OCI-LY1 (cell line): ENCODE measurements around the gene ITGA6.

ENCODE experiments used
- H2AFZ ChIP-seq: fragments of 200-600 bp; sonication (generic), shearing (Covaris generic); 2 replicates; pipeline ENCODE4 v1.6.0; 2014; ENCODE audit warnings: antibody characterized with exemption, mild to moderate bottlenecking, low read length
- H3F3A ChIP-seq: fragments of 200-600 bp; sonication (generic), shearing (Covaris generic); 2 replicates; pipeline ENCODE4 v1.6.0; 2014; ENCODE audit warnings: mild to moderate bottlenecking, antibody characterized with exemption, low read length, moderate library complexity; ENCODE audit not compliant: insufficient read depth
- H3K27ac ChIP-seq: fragments of 200-600 bp; sonication (generic); 2 replicates; pipeline ENCODE4 v1.5.1; 2014; ENCODE audit warnings: low read length, mixed run types, mild to moderate bottlenecking, low read depth; ENCODE audit not compliant: poor library complexity, severe bottlenecking
- H3K27me3 ChIP-seq: fragments of 200-600 bp; sonication (generic); 2 replicates; pipeline ENCODE4 v1.6.0; 2014; ENCODE audit warnings: antibody characterized with exemption, mild to moderate bottlenecking, low read length, moderate library complexity; ENCODE audit not compliant: insufficient read depth
- H3K36me3 ChIP-seq: fragments of 200-600 bp; sonication (generic); 2 replicates; pipeline ENCODE4 v1.6.1; 2014; ENCODE audit warnings: mild to moderate bottlenecking, antibody characterized with exemption, low read length, moderate library complexity, mixed read lengths; ENCODE audit not compliant: insufficient read depth
- H3K4me1 ChIP-seq: fragments of 200-600 bp; sonication (generic); 2 replicates; pipeline ENCODE4 v1.5.1; 2014; ENCODE audit warnings: mild to moderate bottlenecking, low read length, moderate library complexity; ENCODE audit not compliant: insufficient read depth, severe bottlenecking
- H3K4me2 ChIP-seq: fragments of 200-600 bp; sonication (generic), shearing (Covaris generic); 2 replicates; pipeline ENCODE4 v1.6.1; 2014; ENCODE audit warnings: low read length
- H3K4me3 ChIP-seq: fragments of 200-600 bp; sonication (generic); 2 replicates; pipeline ENCODE4 v1.5.1; 2014; ENCODE audit warnings: low read length, low read depth, mild to moderate bottlenecking, mixed read lengths; ENCODE audit not compliant: poor library complexity, severe bottlenecking
- H3K79me2 ChIP-seq: fragments of 200-600 bp; shearing (Covaris generic); 2 replicates; pipeline ENCODE4 v1.6.1; 2016; ENCODE audit warnings: mixed run types, low read length, mixed read lengths; ENCODE audit not compliant: insufficient read depth
- H3K9ac ChIP-seq: fragments of 200-600 bp; sonication (generic), shearing (Covaris generic); 2 replicates; pipeline ENCODE4 v1.6.1; 2014; ENCODE audit warnings: mild to moderate bottlenecking, low read length, mixed read lengths
- H3K9me2 ChIP-seq: fragments of 200-600 bp; sonication (generic), shearing (Covaris generic); 2 replicates; pipeline ENCODE4 v1.6.1; 2014; ENCODE audit warnings: low read depth, mild to moderate bottlenecking, low read length, mixed read lengths
- H3K9me3 ChIP-seq: fragments of 200-600 bp; shearing (Covaris generic); 2 replicates; pipeline ENCODE4 v1.6.1; 2014; ENCODE audit warnings: low read length, mixed read lengths
- H4K20me1 ChIP-seq: fragments of 200-600 bp; sonication (generic), shearing (Covaris generic); 2 replicates; pipeline ENCODE4 v1.6.0; 2016; ENCODE audit warnings: mild to moderate bottlenecking, low read length; ENCODE audit not compliant: insufficient read depth
- EZH2 ChIP-seq: fragments of 200-600 bp; sonication (generic), shearing (Covaris generic); IDR thresholded peaks from 2 replicates; pipeline ENCODE4 v1.8.0; 2017; ENCODE audit warnings: borderline replicate concordance, mixed run types, mild to moderate bottlenecking, antibody characterized with exemption, low read length, moderate library complexity, mixed read lengths
- TF ChIP-seq, protein P1 (sequence below): fragments of 200-600 bp; sonication (generic), shearing (Covaris generic); IDR thresholded peaks from 2 replicates; pipeline ENCODE4 v1.5.1; 2017; ENCODE audit warnings: mild to moderate bottlenecking, antibody characterized with exemption, low read length, moderate library complexity, mixed read lengths

ITGA6 gene

DNA sequence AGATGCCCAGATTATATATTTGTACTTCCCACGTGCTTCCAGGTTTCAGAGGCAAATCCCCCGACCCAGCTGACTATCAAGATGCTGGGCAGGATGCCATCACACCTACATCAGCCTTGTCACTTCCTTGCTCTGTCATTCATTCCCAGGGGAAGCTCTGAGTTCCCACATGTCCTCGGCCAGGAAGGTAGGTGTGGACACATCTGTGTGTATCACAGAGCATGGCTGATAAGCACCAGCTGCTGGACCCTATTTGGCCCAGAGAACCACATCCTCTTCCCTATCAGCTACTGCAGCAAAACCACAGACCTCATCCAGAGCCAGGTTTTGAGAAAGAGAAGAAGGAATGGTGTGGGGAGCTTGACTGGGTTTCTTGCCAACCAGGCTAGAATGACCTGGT lies 31.9 kb upstream of the ITGA6 start:
- Histone ChIP-seq H3K9me2 (no peaks in the 10 kb centered on the region), H4K20me1 (no peaks in the 10 kb centered on the region), H3K27me3 (peaks cover 3% of the 10 kb centered on the region; the same call in 1 of the 2 replicates), H3F3A (no peaks in the 10 kb centered on the region), H3K4me3 (no peak overlapping the region), H3K27ac (no peak overlapping the region), H3K9ac (no peak overlapping the region), H3K9me3 (no peaks in the 10 kb centered on the region), H2AFZ (no peak overlapping the region), H3K4me1 (no peaks in the 10 kb centered on the region), H3K79me2 (no peaks in the 10 kb centered on the region), H3K4me2 (no peak overlapping the region), H3K36me3 (no peaks in the 10 kb centered on the region)
- TF ChIP-seq, protein P1, sequence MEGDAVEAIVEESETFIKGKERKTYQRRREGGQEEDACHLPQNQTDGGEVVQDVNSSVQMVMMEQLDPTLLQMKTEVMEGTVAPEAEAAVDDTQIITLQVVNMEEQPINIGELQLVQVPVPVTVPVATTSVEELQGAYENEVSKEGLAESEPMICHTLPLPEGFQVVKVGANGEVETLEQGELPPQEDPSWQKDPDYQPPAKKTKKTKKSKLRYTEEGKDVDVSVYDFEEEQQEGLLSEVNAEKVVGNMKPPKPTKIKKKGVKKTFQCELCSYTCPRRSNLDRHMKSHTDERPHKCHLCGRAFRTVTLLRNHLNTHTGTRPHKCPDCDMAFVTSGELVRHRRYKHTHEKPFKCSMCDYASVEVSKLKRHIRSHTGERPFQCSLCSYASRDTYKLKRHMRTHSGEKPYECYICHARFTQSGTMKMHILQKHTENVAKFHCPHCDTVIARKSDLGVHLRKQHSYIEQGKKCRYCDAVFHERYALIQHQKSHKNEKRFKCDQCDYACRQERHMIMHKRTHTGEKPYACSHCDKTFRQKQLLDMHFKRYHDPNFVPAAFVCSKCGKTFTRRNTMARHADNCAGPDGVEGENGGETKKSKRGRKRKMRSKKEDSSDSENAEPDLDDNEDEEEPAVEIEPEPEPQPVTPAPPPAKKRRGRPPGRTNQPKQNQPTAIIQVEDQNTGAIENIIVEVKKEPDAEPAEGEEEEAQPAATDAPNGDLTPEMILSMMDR, result no peak
- no peak for TF ChIP-seq EZH2

DNA sequence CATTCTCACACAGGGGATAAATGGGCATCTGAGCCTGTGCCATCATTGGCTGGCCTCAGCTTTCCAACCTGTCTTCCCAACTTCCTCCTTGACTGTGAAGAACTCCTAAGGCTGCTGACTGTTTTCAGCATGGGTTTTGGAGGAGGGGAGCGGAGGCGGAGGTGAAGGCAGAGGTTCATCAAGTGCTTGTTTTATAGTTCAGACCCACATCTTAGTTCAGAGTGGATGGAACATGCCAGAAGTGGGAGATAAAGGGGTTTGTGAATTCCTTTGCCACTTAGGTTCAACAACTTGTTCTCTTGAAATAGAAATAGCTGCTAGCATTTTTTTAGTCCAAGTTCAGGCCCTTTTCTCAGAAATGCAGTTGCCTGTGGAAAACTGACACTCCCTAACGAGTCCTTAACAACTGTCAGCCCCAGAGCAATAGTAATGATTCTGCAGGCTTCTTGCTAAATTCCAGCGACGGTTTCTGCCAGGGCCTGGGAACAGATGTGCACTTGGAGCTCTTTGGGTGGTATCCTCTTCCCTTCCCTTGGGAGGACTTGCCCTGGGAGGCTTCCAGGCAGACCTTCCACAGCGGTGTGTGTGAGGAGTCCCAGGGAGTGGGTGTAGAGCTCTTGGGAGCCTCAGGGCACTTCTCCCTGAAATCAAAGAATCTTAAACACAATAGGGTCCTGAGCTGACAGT lies 30.1 kb upstream of the ITGA6 start:
- no peak overlapping the region for H2AFZ ChIP-seq
- TF ChIP-seq EZH2, result no peak
- TF ChIP-seq, protein P1, result no peak
- H3K27ac ChIP-seq, result no peak overlapping the region
- no peaks in the 10 kb centered on the region for H3K4me1 ChIP-seq
- no peaks in the 10 kb centered on the region for H3K9me3 ChIP-seq
- no peaks in the 10 kb centered on the region for H3K9me2 ChIP-seq
- no peak overlapping the region for H3K9ac ChIP-seq
- H3K4me2 ChIP-seq, result no peak overlapping the region
- H3K36me3 ChIP-seq, result no peaks in the 10 kb centered on the region
- H3K4me3 ChIP-seq, result no peak overlapping the region
- H4K20me1 ChIP-seq, result no peaks in the 10 kb centered on the region
- peaks cover 3% of the 10 kb centered on the region; the same call in 1 of the 2 replicates for H3K27me3 ChIP-seq
- H3F3A ChIP-seq, result no peaks in the 10 kb centered on the region
- H3K79me2 ChIP-seq, result no peaks in the 10 kb centered on the region

DNA sequence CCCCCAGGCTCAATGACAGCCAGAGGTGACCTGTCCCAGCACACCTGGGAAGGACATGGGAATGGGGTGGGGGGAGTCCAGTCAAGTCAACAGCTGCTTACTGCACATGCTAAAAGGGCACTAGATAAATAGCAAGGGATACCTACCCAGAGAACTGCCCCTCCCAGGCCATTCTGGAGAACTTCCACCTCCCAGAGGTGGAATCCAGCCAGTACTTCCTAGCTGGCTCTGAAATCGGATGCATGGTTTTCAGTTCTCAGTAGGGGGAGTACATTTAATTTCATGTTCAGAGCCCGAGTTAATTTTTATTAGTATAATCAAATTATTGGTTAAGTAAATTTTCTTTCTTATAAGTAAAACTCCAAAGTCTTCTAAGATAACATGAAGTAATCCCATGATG lies 28.9 kb upstream of the ITGA6 start:
- TF ChIP-seq, protein P1, result no peak
- TF ChIP-seq EZH2, result no peak
- Histone ChIP-seq H3F3A (no peaks in the 10 kb centered on the region), H2AFZ (no peak overlapping the region), H3K4me1 (no peaks in the 10 kb centered on the region), H3K9me3 (no peaks in the 10 kb centered on the region), H3K4me3 (no peak overlapping the region), H3K4me2 (no peak overlapping the region), H3K9ac (no peak overlapping the region), H3K27me3 (no peaks in the 10 kb centered on the region), H4K20me1 (no peaks in the 10 kb centered on the region), H3K79me2 (no peaks in the 10 kb centered on the region), H3K27ac (no peak overlapping the region), H3K36me3 (no peaks in the 10 kb centered on the region), H3K9me2 (no peaks in the 10 kb centered on the region)
